H1 (cell line): ENCODE measurements around the gene RAD51B. TPM values are rescaled to one million over a fixed set of nuclear protein-coding genes. Genes with fewer than 3 reads are reported as not detected.

Experiments used
- ASH2L ChIP-seq: fragments of 200-600, 300-600 bp; sonication (generic); IDR thresholded peaks from one replicate; pipeline ENCODE4 v1.7.1; 2017; ENCODE audit warnings: low read length
- BCL11A ChIP-seq, 2 experiments: IDR thresholded peaks; one replicate each; pipeline ENCODE4 v1.6.1; 2011; ENCODE audit warnings: low read depth in 2 of 2, low read length in 2 of 2, mild to moderate bottlenecking in 2 of 2
- CEBPB ChIP-seq: IDR thresholded peaks from 2 replicates; pipeline ENCODE4 v1.6.1; 2012; ENCODE audit warnings: low read depth, low read length
- EGR1 ChIP-seq: IDR thresholded peaks from 2 replicates; pipeline ENCODE4 v1.6.1; 2011; ENCODE audit warnings: low read depth, low read length, borderline replicate concordance
- EP300 ChIP-seq, 2 experiments: IDR thresholded peaks; 1 replicate in 1 of 2; 2 replicates in 1 of 2; pipeline ENCODE4 v1.6.1; 2011 to 2012; ENCODE audit warnings: low read depth in 2 of 2, low read length in 2 of 2, mild to moderate bottlenecking in 2 of 2, borderline replicate concordance in 1 of 2, inconsistent platforms in 1 of 2, moderate library complexity in 1 of 2
- HDAC6 ChIP-seq: IDR thresholded peaks from one replicate; pipeline ENCODE4 v1.7.1; 2012; ENCODE audit warnings: low read depth, mild to moderate bottlenecking, inconsistent platforms, low read length, moderate library complexity
- POLR2AphosphoS5 ChIP-seq: IDR thresholded peaks from 2 replicates; pipeline ENCODE4 v1.6.1; 2011; ENCODE audit warnings: low read depth, low read length
- RXRA ChIP-seq: IDR thresholded peaks from 2 replicates; pipeline ENCODE4 v1.6.1; 2011; ENCODE audit warnings: low read depth, mild to moderate bottlenecking, low read length, moderate library complexity; ENCODE audit not compliant: insufficient read depth
- SIX5 ChIP-seq: IDR thresholded peaks from 2 replicates; pipeline ENCODE4 v1.6.1; 2011; ENCODE audit warnings: mild to moderate bottlenecking, low read depth, low read length
- TCF12 ChIP-seq: IDR thresholded peaks from 2 replicates; pipeline ENCODE4 v1.6.1; 2011; ENCODE audit warnings: low read depth, mild to moderate bottlenecking, low read length
- polyA plus RNA-seq, 7 experiments: library from polyadenylated mRNA; depleted of rRNA in 3 of 7; stranded (reverse) in 5 of 7; unstranded in 2 of 7; fragments of >200 nt in 5 of 7; fragments of 200-250 nt in 2 of 7; gene quantifications; 1 replicate in 5 of 7; 2 replicates in 1 of 7; 4 replicates in 1 of 7; pipeline versions ENCODE4 v1.2.1 to v1.2.3, GENCODE V29; 2011 to 2013; ENCODE audit warnings: missing spikeins in 2 of 7, mixed read lengths in 2 of 7
- total RNA-seq: library from RNA; stranded (reverse); fragmentation: NEBNext Ultra II Directional; extraction: Animal tissue kit (Norgen Biotek cat#: 25700); gene quantifications from 2 replicates; pipeline ENCODE4 v1.2.1, GENCODE V29; 2021
- TF ChIP-seq, protein P1 (sequence below): fragments of 300-600 bp; sonication (generic); IDR thresholded peaks from 2 replicates; pipeline ENCODE4 v1.7.1; 2012; ENCODE audit warnings: low read length, moderate library complexity, mild to moderate bottlenecking, inconsistent platforms; ENCODE audit not compliant: insufficient replicate concordance
- TF ChIP-seq, protein P2 (sequence below): IDR thresholded peaks from 2 replicates; pipeline ENCODE4 v1.6.1; 2012; ENCODE audit warnings: low read length, inconsistent platforms

Gene RAD51B
- total and polyA plus RNA-seq, 2 of the 8 experiments (the other 6 are each of a cell fraction or from before 2014, with no cell fraction given): 3.9 to 14.9 TPM

DNA sequence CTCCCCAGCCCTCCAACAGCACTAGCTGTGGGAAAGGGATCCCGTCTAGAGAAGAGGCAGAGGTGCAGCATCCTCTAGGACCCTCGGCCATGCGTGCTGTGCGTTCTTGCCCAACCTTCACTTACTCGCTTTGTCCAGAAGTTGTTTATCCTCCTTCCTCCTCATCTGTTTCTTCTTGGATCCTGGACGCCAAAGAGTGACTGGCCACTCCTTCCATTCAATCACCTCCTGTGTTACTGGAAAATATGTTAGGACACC, 832.8 kb downstream of the RAD51B start (continued):
- TF ChIP-seq, protein P1, sequence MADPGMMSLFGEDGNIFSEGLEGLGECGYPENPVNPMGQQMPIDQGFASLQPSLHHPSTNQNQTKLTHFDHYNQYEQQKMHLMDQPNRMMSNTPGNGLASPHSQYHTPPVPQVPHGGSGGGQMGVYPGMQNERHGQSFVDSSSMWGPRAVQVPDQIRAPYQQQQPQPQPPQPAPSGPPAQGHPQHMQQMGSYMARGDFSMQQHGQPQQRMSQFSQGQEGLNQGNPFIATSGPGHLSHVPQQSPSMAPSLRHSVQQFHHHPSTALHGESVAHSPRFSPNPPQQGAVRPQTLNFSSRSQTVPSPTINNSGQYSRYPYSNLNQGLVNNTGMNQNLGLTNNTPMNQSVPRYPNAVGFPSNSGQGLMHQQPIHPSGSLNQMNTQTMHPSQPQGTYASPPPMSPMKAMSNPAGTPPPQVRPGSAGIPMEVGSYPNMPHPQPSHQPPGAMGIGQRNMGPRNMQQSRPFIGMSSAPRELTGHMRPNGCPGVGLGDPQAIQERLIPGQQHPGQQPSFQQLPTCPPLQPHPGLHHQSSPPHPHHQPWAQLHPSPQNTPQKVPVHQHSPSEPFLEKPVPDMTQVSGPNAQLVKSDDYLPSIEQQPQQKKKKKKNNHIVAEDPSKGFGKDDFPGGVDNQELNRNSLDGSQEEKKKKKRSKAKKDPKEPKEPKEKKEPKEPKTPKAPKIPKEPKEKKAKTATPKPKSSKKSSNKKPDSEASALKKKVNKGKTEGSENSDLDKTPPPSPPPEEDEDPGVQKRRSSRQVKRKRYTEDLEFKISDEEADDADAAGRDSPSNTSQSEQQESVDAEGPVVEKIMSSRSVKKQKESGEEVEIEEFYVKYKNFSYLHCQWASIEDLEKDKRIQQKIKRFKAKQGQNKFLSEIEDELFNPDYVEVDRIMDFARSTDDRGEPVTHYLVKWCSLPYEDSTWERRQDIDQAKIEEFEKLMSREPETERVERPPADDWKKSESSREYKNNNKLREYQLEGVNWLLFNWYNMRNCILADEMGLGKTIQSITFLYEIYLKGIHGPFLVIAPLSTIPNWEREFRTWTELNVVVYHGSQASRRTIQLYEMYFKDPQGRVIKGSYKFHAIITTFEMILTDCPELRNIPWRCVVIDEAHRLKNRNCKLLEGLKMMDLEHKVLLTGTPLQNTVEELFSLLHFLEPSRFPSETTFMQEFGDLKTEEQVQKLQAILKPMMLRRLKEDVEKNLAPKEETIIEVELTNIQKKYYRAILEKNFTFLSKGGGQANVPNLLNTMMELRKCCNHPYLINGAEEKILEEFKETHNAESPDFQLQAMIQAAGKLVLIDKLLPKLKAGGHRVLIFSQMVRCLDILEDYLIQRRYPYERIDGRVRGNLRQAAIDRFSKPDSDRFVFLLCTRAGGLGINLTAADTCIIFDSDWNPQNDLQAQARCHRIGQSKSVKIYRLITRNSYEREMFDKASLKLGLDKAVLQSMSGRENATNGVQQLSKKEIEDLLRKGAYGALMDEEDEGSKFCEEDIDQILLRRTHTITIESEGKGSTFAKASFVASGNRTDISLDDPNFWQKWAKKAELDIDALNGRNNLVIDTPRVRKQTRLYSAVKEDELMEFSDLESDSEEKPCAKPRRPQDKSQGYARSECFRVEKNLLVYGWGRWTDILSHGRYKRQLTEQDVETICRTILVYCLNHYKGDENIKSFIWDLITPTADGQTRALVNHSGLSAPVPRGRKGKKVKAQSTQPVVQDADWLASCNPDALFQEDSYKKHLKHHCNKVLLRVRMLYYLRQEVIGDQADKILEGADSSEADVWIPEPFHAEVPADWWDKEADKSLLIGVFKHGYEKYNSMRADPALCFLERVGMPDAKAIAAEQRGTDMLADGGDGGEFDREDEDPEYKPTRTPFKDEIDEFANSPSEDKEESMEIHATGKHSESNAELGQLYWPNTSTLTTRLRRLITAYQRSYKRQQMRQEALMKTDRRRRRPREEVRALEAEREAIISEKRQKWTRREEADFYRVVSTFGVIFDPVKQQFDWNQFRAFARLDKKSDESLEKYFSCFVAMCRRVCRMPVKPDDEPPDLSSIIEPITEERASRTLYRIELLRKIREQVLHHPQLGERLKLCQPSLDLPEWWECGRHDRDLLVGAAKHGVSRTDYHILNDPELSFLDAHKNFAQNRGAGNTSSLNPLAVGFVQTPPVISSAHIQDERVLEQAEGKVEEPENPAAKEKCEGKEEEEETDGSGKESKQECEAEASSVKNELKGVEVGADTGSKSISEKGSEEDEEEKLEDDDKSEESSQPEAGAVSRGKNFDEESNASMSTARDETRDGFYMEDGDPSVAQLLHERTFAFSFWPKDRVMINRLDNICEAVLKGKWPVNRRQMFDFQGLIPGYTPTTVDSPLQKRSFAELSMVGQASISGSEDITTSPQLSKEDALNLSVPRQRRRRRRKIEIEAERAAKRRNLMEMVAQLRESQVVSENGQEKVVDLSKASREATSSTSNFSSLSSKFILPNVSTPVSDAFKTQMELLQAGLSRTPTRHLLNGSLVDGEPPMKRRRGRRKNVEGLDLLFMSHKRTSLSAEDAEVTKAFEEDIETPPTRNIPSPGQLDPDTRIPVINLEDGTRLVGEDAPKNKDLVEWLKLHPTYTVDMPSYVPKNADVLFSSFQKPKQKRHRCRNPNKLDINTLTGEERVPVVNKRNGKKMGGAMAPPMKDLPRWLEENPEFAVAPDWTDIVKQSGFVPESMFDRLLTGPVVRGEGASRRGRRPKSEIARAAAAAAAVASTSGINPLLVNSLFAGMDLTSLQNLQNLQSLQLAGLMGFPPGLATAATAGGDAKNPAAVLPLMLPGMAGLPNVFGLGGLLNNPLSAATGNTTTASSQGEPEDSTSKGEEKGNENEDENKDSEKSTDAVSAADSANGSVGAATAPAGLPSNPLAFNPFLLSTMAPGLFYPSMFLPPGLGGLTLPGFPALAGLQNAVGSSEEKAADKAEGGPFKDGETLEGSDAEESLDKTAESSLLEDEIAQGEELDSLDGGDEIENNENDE: no peak
- no peak for TF ChIP-seq EP300 (IDR thresholded peaks at IDR 0.05; ENCODE audit: borderline replicate concordance in 1 of 2, low read depth in 2 of 2, low read length in 2 of 2)
- no peak for TF ChIP-seq SIX5
- TF ChIP-seq EGR1: no peak
- no peak for TF ChIP-seq CEBPB
- TF ChIP-seq, protein P2, sequence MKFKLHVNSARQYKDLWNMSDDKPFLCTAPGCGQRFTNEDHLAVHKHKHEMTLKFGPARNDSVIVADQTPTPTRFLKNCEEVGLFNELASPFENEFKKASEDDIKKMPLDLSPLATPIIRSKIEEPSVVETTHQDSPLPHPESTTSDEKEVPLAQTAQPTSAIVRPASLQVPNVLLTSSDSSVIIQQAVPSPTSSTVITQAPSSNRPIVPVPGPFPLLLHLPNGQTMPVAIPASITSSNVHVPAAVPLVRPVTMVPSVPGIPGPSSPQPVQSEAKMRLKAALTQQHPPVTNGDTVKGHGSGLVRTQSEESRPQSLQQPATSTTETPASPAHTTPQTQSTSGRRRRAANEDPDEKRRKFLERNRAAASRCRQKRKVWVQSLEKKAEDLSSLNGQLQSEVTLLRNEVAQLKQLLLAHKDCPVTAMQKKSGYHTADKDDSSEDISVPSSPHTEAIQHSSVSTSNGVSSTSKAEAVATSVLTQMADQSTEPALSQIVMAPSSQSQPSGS: no peak
- TF ChIP-seq RXRA: no peak
- no peak for TF ChIP-seq BCL11A (IDR thresholded peaks at IDR 0.05; ENCODE audit: low read depth in 2 of 2, low read length in 2 of 2)
- no peak for TF ChIP-seq HDAC6
- no peak for TF ChIP-seq TCF12
- TF ChIP-seq POLR2AphosphoS5: no peak
- no peak for TF ChIP-seq ASH2L
